ENCODE results near the gene CDH10. TPM values are rescaled to one million over a fixed set of nuclear protein-coding genes. Genes with fewer than 3 reads are reported as not detected.

CDH10 gene
- total and polyA plus RNA-seq, 2 donors from 2014 or later: 0.13 to 0.17 TPM

DNA sequence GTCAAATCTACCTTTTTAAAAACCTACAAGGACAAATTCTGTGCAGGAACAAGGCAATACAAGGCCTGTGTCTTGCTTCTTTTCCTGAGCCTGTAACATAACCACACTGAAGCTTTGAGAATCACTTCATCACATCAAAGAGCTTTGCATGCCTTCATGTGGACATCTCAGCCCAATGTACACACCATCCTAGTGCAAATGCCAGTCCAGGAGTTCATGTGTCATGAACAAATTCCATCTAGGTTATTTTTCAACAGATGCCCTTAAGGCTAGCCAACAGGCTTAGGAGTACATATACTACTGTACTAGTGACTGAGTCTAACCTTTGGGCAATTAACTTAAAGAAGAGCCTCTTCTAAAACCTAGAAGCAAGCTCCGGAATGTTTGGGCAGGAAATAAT is 106.4 kb downstream of the CDH10 start:
- H3K4me1 ChIP-seq (ENCODE audit: control insufficient read depth in 2 of 3, insufficient read depth in 2 of 3, low read depth in 1 of 3, low read length in 3 of 3): no peaks in the 10 kb centered on the region
- no peaks in the 10 kb centered on the region for H3K9me3 ChIP-seq (ENCODE audit: control insufficient read depth in 2 of 3, insufficient read depth in 1 of 3, low read length in 3 of 3)
- DNase-seq (no peak), FAIRE-seq (no peak)
- no peaks in the 10 kb centered on the region for H3K36me3 ChIP-seq (ENCODE audit: control insufficient read depth in 2 of 3, insufficient read depth in 3 of 3, low read length in 3 of 3)
- no peak overlapping the region for H3K9ac ChIP-seq (ENCODE audit: low read length in 3 of 3)
- no peak overlapping the region for H3K27ac ChIP-seq (ENCODE audit: low read depth in 2 of 2, low read length in 2 of 2)
- intact Hi-C loops (cut with DNase I): no loop called here
- TF ChIP-seq, protein P1, sequence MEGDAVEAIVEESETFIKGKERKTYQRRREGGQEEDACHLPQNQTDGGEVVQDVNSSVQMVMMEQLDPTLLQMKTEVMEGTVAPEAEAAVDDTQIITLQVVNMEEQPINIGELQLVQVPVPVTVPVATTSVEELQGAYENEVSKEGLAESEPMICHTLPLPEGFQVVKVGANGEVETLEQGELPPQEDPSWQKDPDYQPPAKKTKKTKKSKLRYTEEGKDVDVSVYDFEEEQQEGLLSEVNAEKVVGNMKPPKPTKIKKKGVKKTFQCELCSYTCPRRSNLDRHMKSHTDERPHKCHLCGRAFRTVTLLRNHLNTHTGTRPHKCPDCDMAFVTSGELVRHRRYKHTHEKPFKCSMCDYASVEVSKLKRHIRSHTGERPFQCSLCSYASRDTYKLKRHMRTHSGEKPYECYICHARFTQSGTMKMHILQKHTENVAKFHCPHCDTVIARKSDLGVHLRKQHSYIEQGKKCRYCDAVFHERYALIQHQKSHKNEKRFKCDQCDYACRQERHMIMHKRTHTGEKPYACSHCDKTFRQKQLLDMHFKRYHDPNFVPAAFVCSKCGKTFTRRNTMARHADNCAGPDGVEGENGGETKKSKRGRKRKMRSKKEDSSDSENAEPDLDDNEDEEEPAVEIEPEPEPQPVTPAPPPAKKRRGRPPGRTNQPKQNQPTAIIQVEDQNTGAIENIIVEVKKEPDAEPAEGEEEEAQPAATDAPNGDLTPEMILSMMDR (IDR thresholded peaks at IDR 0.05; ENCODE audit: borderline replicate concordance, extremely low read depth, insufficient read depth): no peak
- no peaks in the 10 kb centered on the region for H3K27me3 ChIP-seq (ENCODE audit: control insufficient read depth, insufficient read depth, low read length)
- H3K4me3 ChIP-seq (ENCODE audit: low read length in 3 of 3): no peak overlapping the region

DNA sequence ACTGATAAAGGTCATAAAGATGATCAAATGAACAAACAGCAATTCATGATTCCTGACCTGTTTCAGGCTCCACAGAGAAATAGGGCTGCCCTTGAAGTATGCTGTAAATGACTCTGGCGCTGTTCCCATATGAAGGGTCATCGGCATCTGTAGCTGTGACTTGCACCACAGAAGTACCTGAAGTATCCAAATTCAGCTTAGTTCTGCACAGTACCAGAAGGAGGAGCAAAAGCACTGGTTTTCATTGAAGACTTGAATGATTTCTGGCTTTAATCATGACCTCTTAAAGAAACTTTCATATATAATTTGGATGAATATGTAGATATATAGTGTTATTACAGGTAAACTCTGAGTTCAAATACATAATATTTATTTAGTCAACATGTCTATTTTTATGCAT is 109.1 kb downstream of the CDH10 start:
- Histone ChIP-seq H3K4me1 (ENCODE audit: control insufficient read depth in 2 of 3, insufficient read depth in 2 of 3, low read depth in 1 of 3, low read length in 3 of 3) (no peaks in the 10 kb centered on the region), H3K9me3 (ENCODE audit: control insufficient read depth in 2 of 3, insufficient read depth in 1 of 3, low read length in 3 of 3) (no peaks in the 10 kb centered on the region), H3K27me3 (ENCODE audit: control insufficient read depth, insufficient read depth, low read length) (no peaks in the 10 kb centered on the region), H3K9ac (ENCODE audit: low read length in 3 of 3) (no peak overlapping the region), H3K27ac (ENCODE audit: low read depth in 2 of 2, low read length in 2 of 2) (no peak overlapping the region), H3K4me3 (ENCODE audit: low read length in 3 of 3) (no peak overlapping the region), H3K36me3 (ENCODE audit: control insufficient read depth in 2 of 3, insufficient read depth in 3 of 3, low read length in 3 of 3) (no peaks in the 10 kb centered on the region)
- DNase-seq: no peak
- no peak for FAIRE-seq
- TF ChIP-seq, protein P1 (IDR thresholded peaks at IDR 0.05; ENCODE audit: borderline replicate concordance, extremely low read depth, insufficient read depth): no peak
- intact Hi-C loops (cut with DNase I): no loop called here

DNA sequence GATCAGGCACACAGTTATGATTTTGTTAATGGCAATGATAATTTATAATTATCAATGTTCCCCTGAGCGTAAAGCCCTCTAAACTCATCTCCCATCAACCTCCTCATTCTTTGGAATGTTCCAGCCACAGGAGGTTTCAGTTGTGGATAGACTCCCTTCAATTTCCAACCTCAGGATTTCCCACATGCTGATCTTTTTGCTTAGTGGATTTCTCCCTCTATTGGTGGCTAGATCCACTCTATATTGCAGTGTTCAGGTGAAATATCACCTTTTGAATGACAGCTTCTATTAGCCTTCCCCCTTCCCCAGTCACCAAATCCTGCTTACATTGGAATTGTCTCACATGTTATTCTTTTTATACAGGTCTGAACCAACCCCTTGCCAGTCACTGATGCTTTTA is 113.9 kb downstream of the CDH10 start:
- intact Hi-C loops (cut with DNase I): no loop called here
- H3K4me1 ChIP-seq (ENCODE audit: control insufficient read depth in 2 of 3, insufficient read depth in 2 of 3, low read depth in 1 of 3, low read length in 3 of 3): no peaks in the 10 kb centered on the region
- H3K9ac ChIP-seq (ENCODE audit: low read length in 3 of 3): no peak overlapping the region
- H3K27me3 ChIP-seq (ENCODE audit: control insufficient read depth, insufficient read depth, low read length): no peaks in the 10 kb centered on the region
- H3K4me3 ChIP-seq (ENCODE audit: low read length in 3 of 3): no peak overlapping the region
- TF ChIP-seq, protein P1 (IDR thresholded peaks at IDR 0.05; ENCODE audit: borderline replicate concordance, extremely low read depth, insufficient read depth): no peak
- H3K27ac ChIP-seq (ENCODE audit: low read depth in 2 of 2, low read length in 2 of 2): no peak overlapping the region
- FAIRE-seq (no peak), DNase-seq (no peak)
- no peaks in the 10 kb centered on the region for H3K9me3 ChIP-seq (ENCODE audit: control insufficient read depth in 2 of 3, insufficient read depth in 1 of 3, low read length in 3 of 3)
- no peaks in the 10 kb centered on the region for H3K36me3 ChIP-seq (ENCODE audit: control insufficient read depth in 2 of 3, insufficient read depth in 3 of 3, low read length in 3 of 3)

DNA sequence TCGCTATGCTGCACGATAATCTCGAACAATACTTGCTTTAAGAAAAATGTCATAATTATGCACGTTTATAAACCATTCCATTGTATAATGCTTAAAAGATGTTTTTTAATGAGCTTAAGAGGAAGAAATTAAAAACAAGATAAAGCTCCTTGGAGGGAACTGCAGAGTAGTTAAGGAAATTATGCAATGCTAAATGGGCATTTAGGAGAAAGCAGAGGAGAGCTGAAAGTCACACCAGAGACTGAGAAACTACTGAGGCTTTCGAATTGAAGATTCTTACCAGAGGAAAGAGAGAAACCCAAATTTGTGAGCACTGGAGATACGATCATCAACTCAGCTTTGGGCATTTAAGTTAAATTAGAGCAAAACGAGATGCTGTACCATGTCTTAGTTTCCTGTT is 119.4 kb downstream of the CDH10 start:
- no peaks in the 10 kb centered on the region for H3K9me3 ChIP-seq (ENCODE audit: control insufficient read depth in 2 of 3, insufficient read depth in 1 of 3, low read length in 3 of 3)
- H3K9ac ChIP-seq (ENCODE audit: low read length in 3 of 3): no peak overlapping the region
- H3K4me1 ChIP-seq (ENCODE audit: control insufficient read depth in 2 of 3, insufficient read depth in 2 of 3, low read depth in 1 of 3, low read length in 3 of 3): no peaks in the 10 kb centered on the region
- H3K27me3 ChIP-seq (ENCODE audit: control insufficient read depth, insufficient read depth, low read length): no peaks in the 10 kb centered on the region
- TF ChIP-seq, protein P1 (IDR thresholded peaks at IDR 0.05; ENCODE audit: borderline replicate concordance, extremely low read depth, insufficient read depth): no peak
- no peak for FAIRE-seq
- no peaks in the 10 kb centered on the region for H3K36me3 ChIP-seq (ENCODE audit: control insufficient read depth in 2 of 3, insufficient read depth in 3 of 3, low read length in 3 of 3)
- DNase-seq: no peak
- no peak overlapping the region for H3K27ac ChIP-seq (ENCODE audit: low read depth in 2 of 2, low read length in 2 of 2)
- H3K4me3 ChIP-seq (ENCODE audit: low read length in 3 of 3): no peak overlapping the region
- intact Hi-C loops (cut with DNase I): no loop called here

Data from kidney (tissue), 14 donors.